GM19240 (cell line): ENCODE measurements around the gene STX10.

Experiments used
- DNase-seq: peaks from one replicate; pipeline ENCODE4 v3.0.0; 2011; ENCODE audit warnings: low spot score; ENCODE audit not compliant: insufficient read length

Gene STX10

GRCh38 chr19:13100841-13101589 lies 49.2 kb downstream of the STX10 start:
- no peak for DNase-seq

GRCh38 chr19:13100031-13100588 lies 50.1 kb downstream of the STX10 start:
- no peak for DNase-seq

- no peak for DNase-seq
Measured at GRCh38 chr19:13099073-13099999, 50.8 kb downstream of the STX10 start.

GRCh38 chr19:13098277-13099072 lies 51.7 kb downstream of the STX10 start:
- DNase-seq: no peak

- DNase-seq: no peak
Measured at GRCh38 chr19:13097463-13098258, 52.5 kb downstream of the STX10 start.

- DNase-seq: no peak
Measured at GRCh38 chr19:13097033-13097462, 53.1 kb downstream of the STX10 start.

- no peak for DNase-seq
Measured at GRCh38 chr19:13095934-13096927, 53.9 kb downstream of the STX10 start.

GRCh38 chr19:13095393-13095784 lies 54.8 kb downstream of the STX10 start:
- DNase-seq: no peak

- DNase-seq: no peak
Measured at GRCh38 chr19:13094771-13095392, 55.3 kb downstream of the STX10 start.

GRCh38 chr19:13094106-13094504 lies 56.1 kb downstream of the STX10 start:
- no peak for DNase-seq
